KMS-11 (cell line): ENCODE data around the gene FAM117A.

Experiments used
- H2AFZ ChIP-seq: fragments of 200-600 bp; sonication (generic); 2 replicates; pipeline ENCODE4 v1.6.1; 2016; ENCODE audit warnings: antibody characterized with exemption, mixed run types, low read depth
- H3K27ac ChIP-seq: fragments of 200-600 bp; sonication (generic); 2 replicates; pipeline ENCODE4 v1.6.1; 2016; ENCODE audit warnings: mild to moderate bottlenecking, mixed run types
- H3K27me3 ChIP-seq: fragments of 200-600 bp; sonication (generic); 2 replicates; pipeline ENCODE4 v1.6.1; 2017; ENCODE audit warnings: mild to moderate bottlenecking, low read depth, mixed run types, moderate library complexity; ENCODE audit not compliant: insufficient read depth
- H3K36me3 ChIP-seq: fragments of 200-600 bp; sonication (generic); 2 replicates; pipeline ENCODE4 v1.6.1; 2017; ENCODE audit warnings: mild to moderate bottlenecking, mixed run types; ENCODE audit not compliant: insufficient read depth
- H3K4me1 ChIP-seq: fragments of 200-600 bp; sonication (generic); 2 replicates; pipeline ENCODE4 v1.6.1; 2016; ENCODE audit warnings: mild to moderate bottlenecking, low read depth, mixed run types; ENCODE audit not compliant: poor library complexity, severe bottlenecking
- H3K4me2 ChIP-seq: fragments of 200-600 bp; sonication (generic); 2 replicates; pipeline ENCODE4 v1.7.0; 2016; ENCODE audit warnings: mild to moderate bottlenecking, mixed run types
- H3K4me3 ChIP-seq: fragments of 200-600 bp; sonication (generic); IDR thresholded peaks from 2 replicates; pipeline ENCODE4 v1.6.1; 2017; ENCODE audit warnings: low read depth, low read length, mixed read lengths; ENCODE audit not compliant: insufficient read depth
- H3K79me2 ChIP-seq: fragments of 200-600 bp; sonication (generic); 2 replicates; pipeline ENCODE4 v1.6.1; 2016; ENCODE audit warnings: low read depth, mixed run types; ENCODE audit not compliant: insufficient read depth
- H3K9ac ChIP-seq: fragments of 200-600 bp; sonication (generic); 2 replicates; pipeline ENCODE4 v1.6.1; 2016; ENCODE audit warnings: mild to moderate bottlenecking, mixed run types
- H4K20me1 ChIP-seq: fragments of 200-600 bp; sonication (generic); 2 replicates; pipeline ENCODE4 v1.6.1; 2016; ENCODE audit warnings: mild to moderate bottlenecking, mixed run types; ENCODE audit not compliant: insufficient read depth
- TF ChIP-seq, protein P1 (sequence below): fragments of 200-600 bp; sonication (generic); conservative IDR thresholded peaks from 2 replicates; pipeline ENCODE4 v1.6.1; 2017; ENCODE audit warnings: low read depth, mild to moderate bottlenecking, antibody characterized with exemption, low read length, moderate library complexity, mixed read lengths

The FAM117A gene

DNA sequence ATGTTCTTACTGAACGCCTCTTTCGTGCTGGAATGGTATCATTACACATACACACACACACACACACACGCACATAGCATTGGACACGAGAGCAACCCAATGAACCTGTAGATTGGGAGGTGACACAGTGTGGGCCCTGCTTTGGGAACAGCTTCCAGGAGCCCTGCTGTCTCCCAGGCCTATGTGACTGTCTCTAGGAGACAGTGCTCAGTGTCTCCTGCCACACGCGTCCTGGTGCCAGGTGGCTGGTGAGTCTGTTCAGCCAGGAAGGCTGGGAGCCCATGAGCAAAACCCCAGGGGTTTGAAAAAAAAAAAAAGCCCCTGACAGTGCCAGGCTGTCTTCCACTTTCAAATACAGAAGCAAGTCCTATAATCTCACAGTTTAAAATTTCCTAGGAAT, 83.6 kb downstream of the FAM117A start:
- Histone ChIP-seq H3K27ac (no peak overlapping the region), H3K36me3 (no peaks in the 10 kb centered on the region), H2AFZ (no peak overlapping the region), H3K27me3 (no peaks in the 10 kb centered on the region; the same call in 1 of the 2 replicates), H4K20me1 (no peaks in the 10 kb centered on the region), H3K4me1 (peaks cover 15% of the 10 kb centered on the region), H3K4me3 (no peak overlapping the region), H3K79me2 (peaks cover 20% of the 10 kb centered on the region), H3K9ac (no peak overlapping the region), H3K4me2 (no peak overlapping the region)
- TF ChIP-seq, protein P1, sequence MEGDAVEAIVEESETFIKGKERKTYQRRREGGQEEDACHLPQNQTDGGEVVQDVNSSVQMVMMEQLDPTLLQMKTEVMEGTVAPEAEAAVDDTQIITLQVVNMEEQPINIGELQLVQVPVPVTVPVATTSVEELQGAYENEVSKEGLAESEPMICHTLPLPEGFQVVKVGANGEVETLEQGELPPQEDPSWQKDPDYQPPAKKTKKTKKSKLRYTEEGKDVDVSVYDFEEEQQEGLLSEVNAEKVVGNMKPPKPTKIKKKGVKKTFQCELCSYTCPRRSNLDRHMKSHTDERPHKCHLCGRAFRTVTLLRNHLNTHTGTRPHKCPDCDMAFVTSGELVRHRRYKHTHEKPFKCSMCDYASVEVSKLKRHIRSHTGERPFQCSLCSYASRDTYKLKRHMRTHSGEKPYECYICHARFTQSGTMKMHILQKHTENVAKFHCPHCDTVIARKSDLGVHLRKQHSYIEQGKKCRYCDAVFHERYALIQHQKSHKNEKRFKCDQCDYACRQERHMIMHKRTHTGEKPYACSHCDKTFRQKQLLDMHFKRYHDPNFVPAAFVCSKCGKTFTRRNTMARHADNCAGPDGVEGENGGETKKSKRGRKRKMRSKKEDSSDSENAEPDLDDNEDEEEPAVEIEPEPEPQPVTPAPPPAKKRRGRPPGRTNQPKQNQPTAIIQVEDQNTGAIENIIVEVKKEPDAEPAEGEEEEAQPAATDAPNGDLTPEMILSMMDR, result no peak

DNA sequence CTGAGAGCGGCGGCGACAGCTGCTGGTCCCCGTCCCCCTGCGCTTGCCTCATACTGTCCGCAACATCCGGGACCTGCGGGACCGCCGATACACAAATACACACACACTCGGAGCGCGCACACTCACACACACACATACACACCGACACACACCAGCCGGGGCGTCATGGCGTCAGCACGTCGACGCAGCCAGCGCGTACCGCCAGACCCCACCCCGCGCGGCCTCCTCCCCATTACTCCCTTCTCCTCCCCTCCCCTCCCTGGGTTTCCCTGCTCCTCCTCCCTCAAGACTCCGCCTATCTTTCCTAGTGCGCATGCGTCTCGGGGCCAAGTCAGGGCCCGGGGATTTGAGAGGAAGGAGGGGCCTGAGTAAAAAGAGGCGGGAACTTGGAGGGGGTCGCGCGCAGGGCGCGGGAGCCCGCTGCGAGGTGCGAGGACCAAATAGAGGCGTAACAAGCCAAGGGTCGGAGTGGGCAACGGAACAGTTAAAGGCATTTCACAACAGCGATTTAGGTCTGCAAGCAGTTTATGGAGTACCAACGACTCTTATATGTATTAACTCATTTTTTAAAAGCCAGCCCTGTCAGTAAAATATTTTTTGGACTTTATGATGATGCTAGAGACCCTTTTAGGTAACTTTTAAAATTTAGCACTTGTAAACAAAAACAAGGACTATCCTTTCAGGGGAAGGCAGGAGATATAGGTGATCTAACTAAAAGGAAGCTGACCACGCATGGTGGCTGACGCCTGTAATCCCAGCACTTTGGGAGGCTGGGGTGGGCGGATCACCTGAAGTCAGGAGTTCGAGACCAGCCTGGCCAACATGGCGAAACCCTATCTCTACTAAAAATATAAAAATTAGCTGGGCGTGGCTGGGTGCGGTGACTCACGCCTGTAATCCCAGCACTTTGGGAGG, 85.7 kb downstream of the FAM117A start, which contains the start of gene SPOP:
TSS of gene SPOP (minus strand) at position 165 of the 915 bp plus-strand sequence. CDS start 55,287 bp downstream, outside the sequence.
- no peak within 1 kb of the TSS for H3K4me3 ChIP-seq
- TF ChIP-seq, protein P1, result no peak
- no peaks in the 10 kb centered on the region; the same call in 1 of the 2 replicates for H3K27me3 ChIP-seq
- H3K27ac ChIP-seq, result peak within 1 kb of the TSS; percentile 65
- no peaks in the 10 kb centered on the region for H3K36me3 ChIP-seq
- H3K9ac ChIP-seq, result peak within 1 kb of the TSS; percentile 79
- H3K79me2 ChIP-seq, result peaks cover 38% of the 10 kb centered on the region
- peaks cover 25% of the 10 kb centered on the region for H3K4me1 ChIP-seq
- no peaks in the 10 kb centered on the region for H4K20me1 ChIP-seq
- H3K4me2 ChIP-seq, result peak within 1 kb of the TSS; percentile 70
- H2AFZ ChIP-seq, result peak within 1 kb of the TSS; percentile 67

DNA sequence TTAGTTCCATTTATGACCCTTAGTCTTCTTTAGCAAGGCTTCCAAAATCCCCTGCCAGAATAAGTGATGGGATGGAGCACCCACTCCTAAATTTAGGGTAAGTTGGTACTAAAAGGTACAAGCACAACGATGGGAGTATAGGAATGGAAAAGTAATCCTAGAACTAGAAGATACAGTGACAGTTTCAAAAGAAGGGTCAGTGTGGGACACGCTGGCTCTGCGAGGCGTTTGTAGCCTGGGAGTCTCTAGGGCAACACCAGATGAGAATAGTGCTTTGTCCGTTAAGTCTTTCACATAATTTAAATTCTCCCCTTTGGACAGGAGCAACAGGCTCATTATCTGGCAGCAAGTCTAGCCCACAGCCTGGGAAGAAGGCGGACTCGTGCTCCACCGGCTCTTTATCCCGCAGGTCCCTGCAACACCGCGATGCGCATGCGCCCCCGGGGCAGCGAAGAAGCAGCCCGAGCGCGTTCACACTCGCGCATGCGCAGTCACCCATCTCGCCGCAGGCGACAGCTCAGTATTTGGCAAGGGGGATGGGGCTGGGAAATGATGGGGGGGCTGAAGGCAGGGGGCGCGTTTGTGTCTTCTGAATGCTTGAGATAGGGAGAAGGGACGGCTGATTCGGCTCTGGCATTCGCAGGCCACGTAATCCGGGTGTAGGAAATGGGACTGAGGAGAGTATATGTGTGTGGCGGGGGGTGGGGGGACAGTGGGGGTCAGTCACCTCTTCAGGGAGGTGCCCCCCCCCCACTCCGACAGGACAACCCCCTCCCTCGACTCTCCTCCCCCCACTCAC, 86.6 kb downstream of the FAM117A start:
- Histone ChIP-seq H3K4me1 (peaks cover 25% of the 10 kb centered on the region), H3K27ac (peak overlapping the region; percentile 65), H3K4me2 (peak overlapping the region; percentile 70), H4K20me1 (no peaks in the 10 kb centered on the region), H3K4me3 (no peak overlapping the region), H2AFZ (peak overlapping the region; percentile 50), H3K27me3 (no peaks in the 10 kb centered on the region; the same call in 1 of the 2 replicates), H3K79me2 (peaks cover 44% of the 10 kb centered on the region), H3K36me3 (no peaks in the 10 kb centered on the region), H3K9ac (peak overlapping the region; percentile 79)
- TF ChIP-seq, protein P1, result no peak

DNA sequence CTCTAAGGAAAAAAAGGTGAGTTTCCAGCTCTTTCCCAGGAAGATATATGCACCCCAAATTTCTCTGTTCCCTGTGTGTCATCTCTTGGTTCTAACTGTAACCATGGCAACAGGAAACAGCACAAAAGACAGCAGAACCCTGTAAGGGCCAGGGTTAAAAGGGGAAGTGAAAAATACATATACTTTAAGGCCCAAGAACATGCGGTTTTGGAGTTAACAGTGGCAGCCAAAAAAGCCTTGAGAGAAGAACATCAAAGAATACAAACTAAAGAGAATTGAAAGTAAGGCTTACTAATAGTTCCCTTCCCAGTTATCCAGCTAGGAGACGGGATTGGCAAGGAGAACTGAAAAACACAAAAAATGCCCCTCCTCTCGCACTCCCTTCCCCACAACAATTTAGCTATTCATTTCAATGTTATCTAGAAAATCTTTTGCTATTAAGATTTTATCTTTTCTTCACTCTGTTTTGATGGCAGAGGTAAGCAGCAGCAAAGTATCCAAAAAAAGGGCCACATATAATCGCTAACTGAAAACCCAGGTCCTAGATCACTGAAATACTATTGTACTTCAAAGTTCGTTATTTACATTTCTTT, 87.6 kb downstream of the FAM117A start:
- Histone ChIP-seq H4K20me1 (no peaks in the 10 kb centered on the region), H3K79me2 (peaks cover 51% of the 10 kb centered on the region), H3K9ac (peak overlapping the region; percentile 79)

More for the DNA sequence above, 87.6 kb downstream of the FAM117A start:
- no peak overlapping the region for H3K4me3 ChIP-seq
- TF ChIP-seq, protein P1, result no peak
- H3K4me2 ChIP-seq, result peak overlapping the region; percentile 70
- H2AFZ ChIP-seq, result no peak overlapping the region
- H3K27me3 ChIP-seq, result no peaks in the 10 kb centered on the region; the same call in 1 of the 2 replicates
- peaks cover 25% of the 10 kb centered on the region for H3K4me1 ChIP-seq
- no peaks in the 10 kb centered on the region for H3K36me3 ChIP-seq
- peak overlapping the region; percentile 65 for H3K27ac ChIP-seq
